RWPE1 (cell line): Measurements from ENCODE around the gene POLR1A.

Experiments
- CTCF ChIA-PET: fragments of 350-600 bp; sonication (Branson Sonifier 250); formaldehyde crosslinking; extraction: SDS; loops from one replicate; lab custom pipeline; 2021; lab: Yijun Ruan, JAX
- POLR2A ChIA-PET: fragments of 400-600 bp; formaldehyde crosslinking; extraction: SDS; loops from one replicate; lab custom pipeline; 2020; ENCODE audit warnings: antibody characterized with exemption; ENCODE audit not compliant: low non-redundant PET; lab: Yijun Ruan, JAX
- DNase-seq: peaks from one replicate; pipeline ENCODE4 v3.0.0; 2012; ENCODE audit warnings: low spot score
- H3K27ac ChIP-seq: fragments of 450-650 bp; 2 replicates; pipeline ENCODE4 v1.5.1; 2017
- CTCF ChIP-seq: fragments of 450-650 bp; conservative IDR thresholded peaks from 2 replicates; pipeline ENCODE4 v1.5.1; 2017; ENCODE audit warnings: low read depth, mild to moderate bottlenecking

Gene POLR1A

GRCh38 chr2:86140969-86141392 lies 35.3 kb upstream of the POLR1A start:
- TF ChIP-seq CTCF = no peak
- CTCF ChIA-PET = interaction anchor here (0.6 to 0.7 kb wide), 3 partner anchors 13 to 52 kb away, joined by 3 to 5 read pairs (median 4); no protein-coding TSS in a partner anchor
- no peak overlapping the region for H3K27ac ChIP-seq
- DNase-seq = no peak
- POLR2A ChIA-PET = no interaction called here

- ChIA-PET POLR2A (no interaction called here), CTCF (no interaction called here)
- no peak for TF ChIP-seq CTCF
- no peak overlapping the region for H3K27ac ChIP-seq
- DNase-seq = no peak
Measured at GRCh38 chr2:86139981-86140380, 34.3 kb upstream of the POLR1A start.

GRCh38 chr2:86138736-86139625 lies 33.3 kb upstream of the POLR1A start:
- no peak for DNase-seq
- ChIA-PET POLR2A (interaction anchor here (0.7 kb wide), 1 partner anchor 19 kb away, joined by 4 read pairs; no protein-coding TSS in a partner anchor), CTCF (no interaction called here)

GRCh38 chr2:86136141-86136540 lies 30.5 kb upstream of the POLR1A start:
- CTCF ChIA-PET = interaction anchor here (0.7 kb wide), 1 partner anchor 293 kb away, joined by 3 read pairs; no protein-coding TSS in a partner anchor
- POLR2A ChIA-PET = interaction anchor here (0.7 kb wide), 1 partner anchor 524 kb away, joined by 3 read pairs; the partner anchor contains the start of gene C2orf68
- no peak for TF ChIP-seq CTCF
- DNase-seq = no peak
- no peak overlapping the region for H3K27ac ChIP-seq

More at GRCh38 chr2:86138736-86139625, 33.3 kb upstream of the POLR1A start:
- TF ChIP-seq CTCF = no peak
- H3K27ac ChIP-seq = no peak overlapping the region

- H3K27ac ChIP-seq = no peak overlapping the region
- no peak for DNase-seq
- no peak for TF ChIP-seq CTCF
- CTCF ChIA-PET = interaction anchor here (0.7 to 1.3 kb wide), 3 partner anchors 292 to 329 kb away, joined by 3 to 4 read pairs (median 3); no protein-coding TSS in a partner anchor
- POLR2A ChIA-PET = no interaction called here
Measured at GRCh38 chr2:86135653-86136052, 30.0 kb upstream of the POLR1A start.

GRCh38 chr2:86134709-86135108 lies 29.0 kb upstream of the POLR1A start:
- no peak for DNase-seq
- ChIA-PET CTCF (interaction anchor here (0.6 to 1.3 kb wide), 2 partner anchors 307 to 496 kb away, joined by 4 read pairs; no protein-coding TSS in a partner anchor), POLR2A (no interaction called here)
- H3K27ac ChIP-seq = no peak overlapping the region
- no peak for TF ChIP-seq CTCF
